ENCODE results near the gene FGG. TPM values are rescaled to one million over a fixed set of nuclear protein-coding genes. Genes with fewer than 3 reads are reported as not detected.

Gene FGG
- 0.45 and 0.75 TPM in 2 replicates for total RNA-seq (2014; rRNA removed; shearing (Covaris generic))
- polyA plus RNA-seq (2015; cell fraction: cytosol; rRNA removed): 0.20 and 0.46 TPM in 2 replicates
- 2.6 TPM in 1 of 2 replicates, not detected in the other for polyA plus RNA-seq (2015; cell fraction: nucleus; rRNA removed)

DNA sequence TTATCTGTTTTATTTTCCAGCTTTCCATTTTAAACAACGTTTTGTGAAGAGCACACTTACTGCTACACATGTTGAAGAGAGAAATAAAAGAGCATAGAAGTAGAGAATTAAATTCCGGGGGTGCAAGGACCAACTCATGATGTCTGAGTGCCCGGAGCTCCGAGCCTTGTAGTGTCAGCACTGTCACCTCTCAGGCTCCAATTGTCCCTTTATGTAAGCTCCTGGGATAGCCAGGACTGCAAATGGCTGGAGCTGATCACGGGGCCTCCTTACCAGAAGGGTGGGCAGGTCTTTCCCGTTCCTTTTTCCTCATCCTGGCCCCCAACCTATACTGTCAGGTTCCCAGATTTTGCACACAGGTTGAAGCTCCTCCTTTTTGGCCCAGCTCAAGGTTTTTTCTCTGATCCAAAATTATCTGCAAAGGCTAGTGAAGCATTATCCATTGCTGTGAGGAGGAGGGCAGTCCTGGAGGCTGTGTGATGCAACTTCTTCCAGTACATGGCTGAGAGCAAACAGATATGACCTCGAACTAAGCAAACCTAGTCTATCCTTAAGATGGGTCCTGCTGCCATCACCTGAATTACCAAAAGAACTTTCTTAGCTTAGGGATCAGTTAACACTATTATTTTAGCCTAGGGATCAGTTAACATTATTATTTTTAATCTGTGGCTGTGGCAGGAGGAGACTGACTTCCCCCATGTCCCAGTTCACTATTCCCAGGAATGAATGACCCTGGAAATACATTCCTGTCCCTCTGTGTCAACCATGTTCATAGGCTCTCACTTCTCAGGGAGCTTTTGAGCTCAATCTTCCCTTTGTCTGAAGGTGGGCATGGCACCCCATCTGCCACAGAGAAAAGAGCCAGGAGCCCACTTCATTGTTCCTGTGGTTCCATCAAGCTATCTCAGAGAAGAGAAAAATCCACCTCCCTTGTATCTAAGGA is at the start of gene FGG:
Gene FGG (minus strand): TSS at position 185 of the 943 bp plus-strand sequence. CDS start 47 bp downstream, at position 138.
- in situ Hi-C loops (cut with HindIII; ENCODE audit: low pct_unique_long_range_greater_than_20kb, low sequenced_read_pairs): no loop called here
- no peak for DNase-seq (ENCODE audit: low read depth, low spot score)

GRCh38 chr4:154660052-154660451 is 47.6 kb upstream of the FGG start:
- in situ Hi-C loops (cut with HindIII; ENCODE audit: low pct_unique_long_range_greater_than_20kb, low sequenced_read_pairs): no loop called here
- DNase-seq (ENCODE audit: low read depth, low spot score): no peak

DNA sequence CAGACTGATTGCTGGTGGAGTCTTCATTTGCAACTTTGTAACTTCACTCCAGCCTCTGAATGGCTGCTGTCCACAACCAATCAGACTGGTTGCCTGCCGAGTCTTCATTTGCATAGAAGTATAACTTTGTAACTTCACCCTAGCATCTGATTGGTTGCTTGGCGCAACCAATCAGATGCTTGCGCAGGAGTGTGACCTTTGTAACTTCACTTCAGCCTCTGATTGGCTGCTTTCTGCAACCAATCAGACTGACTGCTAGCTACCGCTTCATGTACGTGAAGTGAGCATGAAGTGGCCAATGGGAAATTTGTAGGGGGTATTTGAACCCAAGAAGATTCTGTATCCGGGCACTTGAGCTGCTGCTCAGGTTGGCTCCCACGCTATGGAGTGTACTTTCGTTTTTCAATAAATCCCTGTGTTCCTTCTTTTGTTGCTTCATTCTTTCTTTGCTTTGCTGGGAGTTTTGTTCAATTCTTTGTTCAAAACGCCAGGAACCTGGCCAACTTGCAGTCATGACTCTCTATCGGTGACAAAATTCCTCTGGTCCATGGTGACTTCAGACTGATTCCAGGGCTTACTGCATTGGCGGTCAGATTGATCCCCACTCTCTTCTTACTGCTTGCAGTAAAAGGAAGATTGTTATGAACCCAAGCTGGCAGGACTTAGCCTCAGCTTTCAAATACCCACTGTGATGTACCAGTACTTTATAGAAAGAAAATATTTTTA is 46.4 kb upstream of the FGG start:
- in situ Hi-C loops (cut with HindIII; ENCODE audit: low pct_unique_long_range_greater_than_20kb, low sequenced_read_pairs): no loop called here
- no peak for DNase-seq (ENCODE audit: low read depth, low spot score)

DNA sequence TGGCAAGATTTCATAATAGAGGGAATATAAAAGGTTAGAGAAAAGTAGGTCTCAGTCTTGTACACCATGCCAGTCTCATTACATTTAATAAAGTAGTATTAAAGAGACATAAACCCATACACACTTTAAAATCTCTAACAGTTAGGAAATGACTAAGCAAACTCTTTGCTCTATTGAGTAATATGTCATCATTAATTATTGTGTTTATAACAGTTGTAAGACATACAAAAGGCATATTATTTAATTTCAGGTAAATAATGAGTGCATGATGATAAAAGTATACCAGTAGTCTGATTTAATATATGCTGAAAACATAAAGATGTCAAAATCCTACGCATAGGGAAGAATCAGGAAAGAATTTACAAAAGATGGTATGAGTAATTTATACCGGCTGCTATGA is 31.0 kb upstream of the FGG start:
- DNase-seq (ENCODE audit: low read depth, low spot score): no peak
- in situ Hi-C loops (cut with HindIII; ENCODE audit: low pct_unique_long_range_greater_than_20kb, low sequenced_read_pairs): no loop called here

- peak; percentile 47 for DNase-seq (ENCODE audit: low read depth, low spot score)
- in situ Hi-C loops (cut with HindIII; ENCODE audit: low pct_unique_long_range_greater_than_20kb, low sequenced_read_pairs): no loop called here
Observed at GRCh38 chr4:154642373-154643009, 30.0 kb upstream of the FGG start.

GRCh38 chr4:154640999-154641398 is 28.5 kb upstream of the FGG start:
- in situ Hi-C loops (cut with HindIII; ENCODE audit: low pct_unique_long_range_greater_than_20kb, low sequenced_read_pairs): no loop called here
- DNase-seq (ENCODE audit: low read depth, low spot score): no peak

GRCh38 chr4:154634058-154634457 is 21.6 kb upstream of the FGG start:
- in situ Hi-C loops (cut with HindIII; ENCODE audit: low pct_unique_long_range_greater_than_20kb, low sequenced_read_pairs): no loop called here
- DNase-seq (ENCODE audit: low read depth, low spot score): no peak

GRCh38 chr4:154631828-154632227 is 19.4 kb upstream of the FGG start:
- no peak for DNase-seq (ENCODE audit: low read depth, low spot score)
- in situ Hi-C loops (cut with HindIII; ENCODE audit: low pct_unique_long_range_greater_than_20kb, low sequenced_read_pairs): no loop called here

DNA sequence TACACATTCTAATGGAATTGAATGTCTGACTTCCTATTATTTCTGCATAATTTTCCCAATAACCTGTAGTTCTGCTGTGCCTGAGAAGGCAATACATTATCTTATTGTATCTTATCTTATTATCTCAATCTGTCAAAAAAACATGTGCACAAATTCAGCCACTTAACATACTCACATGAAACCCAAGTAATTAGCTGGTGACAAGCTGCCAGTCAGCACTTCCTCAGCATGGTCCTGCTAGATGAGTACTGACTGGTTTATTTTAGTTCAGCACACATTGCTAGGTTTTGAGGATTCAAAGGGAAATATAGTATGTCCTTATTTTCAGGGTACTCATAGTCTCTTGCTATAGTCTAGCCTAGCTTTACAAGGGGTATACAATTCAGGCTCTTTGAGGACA is 17.9 kb upstream of the FGG start:
- DNase-seq (ENCODE audit: low read depth, low spot score): no peak
- in situ Hi-C loops (cut with HindIII; ENCODE audit: low pct_unique_long_range_greater_than_20kb, low sequenced_read_pairs): no loop called here

DNA sequence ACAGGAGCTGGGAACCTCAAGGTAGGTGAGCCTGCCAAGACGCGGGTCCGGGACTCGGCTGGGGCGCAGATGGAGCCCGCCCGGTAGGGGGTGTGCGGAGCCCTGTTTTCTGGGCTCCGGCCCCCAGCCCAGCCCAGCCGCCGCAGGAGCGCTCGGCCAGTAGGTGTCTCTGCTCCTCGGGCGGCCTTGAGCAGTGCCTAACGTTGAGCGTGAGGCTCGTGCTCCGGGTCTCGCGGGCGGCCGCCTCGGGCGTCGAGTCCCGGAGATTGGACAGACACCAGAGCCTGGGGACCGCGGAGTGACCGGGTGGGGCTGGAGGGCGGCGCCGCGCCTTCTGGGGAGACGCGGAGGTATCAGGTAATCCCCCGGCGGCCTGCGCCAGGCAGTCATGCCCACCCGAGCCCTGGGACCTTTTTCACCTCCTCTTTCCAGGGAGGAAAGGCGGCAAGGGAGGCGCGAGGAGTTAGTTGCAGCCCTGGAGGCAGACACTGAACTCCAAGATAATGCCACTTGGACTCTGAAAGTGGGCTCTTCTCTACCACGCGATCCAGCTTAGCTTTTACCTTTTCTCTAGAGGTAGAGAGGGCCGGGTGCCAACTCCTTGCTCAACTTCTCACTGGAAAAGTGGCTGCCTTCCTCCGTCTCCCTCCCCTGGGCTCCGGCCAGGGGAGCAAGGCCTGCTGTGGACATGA is 14.5 kb upstream of the FGG start:
- DNase-seq (ENCODE audit: low read depth, low spot score): peak; percentile 81
- in situ Hi-C loops (cut with HindIII; ENCODE audit: low pct_unique_long_range_greater_than_20kb, low sequenced_read_pairs): no loop called here

DNA sequence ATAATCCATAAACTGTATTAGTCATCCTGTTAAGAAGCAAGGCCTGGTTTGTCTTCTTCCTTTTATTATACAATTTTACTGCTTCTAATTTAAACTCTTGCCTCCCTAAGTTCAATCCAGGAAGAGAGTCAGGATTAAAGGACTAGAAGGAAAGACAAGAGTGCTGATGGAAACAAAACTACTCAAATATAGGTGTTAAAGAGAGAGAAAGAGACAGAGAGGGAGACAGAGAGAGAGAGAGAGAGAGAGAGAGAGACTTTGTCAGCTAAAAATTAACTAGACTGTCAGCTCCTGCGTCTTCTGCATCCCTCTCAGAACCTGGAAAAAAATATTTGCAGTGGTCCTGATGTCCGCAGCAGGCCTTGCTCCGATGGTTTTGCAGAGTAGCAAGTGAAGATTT is 13.5 kb upstream of the FGG start:
- no peak for DNase-seq (ENCODE audit: low read depth, low spot score)
- in situ Hi-C loops (cut with HindIII; ENCODE audit: low pct_unique_long_range_greater_than_20kb, low sequenced_read_pairs): no loop called here

- in situ Hi-C loops (cut with HindIII; ENCODE audit: low pct_unique_long_range_greater_than_20kb, low sequenced_read_pairs): no loop called here
- no peak for DNase-seq (ENCODE audit: low read depth, low spot score)
Observed at GRCh38 chr4:154623995-154624394, 11.5 kb upstream of the FGG start.

DNA sequence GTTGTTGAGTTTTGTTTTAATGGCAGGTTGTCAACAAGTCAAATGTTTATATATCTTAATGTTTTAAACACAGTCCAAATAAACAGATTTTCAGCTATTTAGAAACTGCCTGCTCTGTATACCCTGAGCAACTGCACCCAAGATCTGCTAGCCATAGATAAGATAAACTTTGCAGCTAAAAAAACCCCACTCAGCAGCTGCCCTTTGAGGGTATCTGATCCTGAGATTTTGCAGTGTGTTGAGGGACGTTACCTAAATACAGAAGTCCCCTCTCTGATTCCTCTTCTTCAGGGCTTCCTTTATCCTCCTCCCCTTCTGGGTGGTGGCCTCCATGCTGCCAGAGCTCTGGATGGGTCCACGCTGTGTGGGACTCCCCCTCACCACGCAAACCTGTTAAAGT is 11.0 kb upstream of the FGG start:
- in situ Hi-C loops (cut with HindIII; ENCODE audit: low pct_unique_long_range_greater_than_20kb, low sequenced_read_pairs): no loop called here
- no peak for DNase-seq (ENCODE audit: low read depth, low spot score)

DNA sequence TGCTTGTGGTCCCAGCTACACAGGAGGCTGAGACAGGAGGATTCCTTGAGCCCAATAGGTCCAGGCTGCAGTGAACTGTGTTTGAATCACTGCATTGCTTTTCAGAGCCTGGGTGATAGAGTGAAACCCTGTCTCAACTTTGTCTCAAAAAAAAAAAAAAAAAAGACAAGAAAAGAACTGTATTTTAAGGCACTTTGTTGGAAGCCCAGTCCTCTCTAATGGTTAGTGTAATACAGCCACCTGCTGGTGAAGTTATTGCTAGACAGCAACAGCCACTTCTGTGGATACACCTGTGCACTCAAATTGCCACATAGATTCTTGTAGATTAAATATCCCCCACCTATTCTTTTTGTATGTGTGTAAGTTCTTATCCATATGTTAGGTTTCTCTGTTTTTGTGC is 10.1 kb upstream of the FGG start:
- in situ Hi-C loops (cut with HindIII; ENCODE audit: low pct_unique_long_range_greater_than_20kb, low sequenced_read_pairs): no loop called here
- peak; percentile 71 for DNase-seq (ENCODE audit: low read depth, low spot score)

DNA sequence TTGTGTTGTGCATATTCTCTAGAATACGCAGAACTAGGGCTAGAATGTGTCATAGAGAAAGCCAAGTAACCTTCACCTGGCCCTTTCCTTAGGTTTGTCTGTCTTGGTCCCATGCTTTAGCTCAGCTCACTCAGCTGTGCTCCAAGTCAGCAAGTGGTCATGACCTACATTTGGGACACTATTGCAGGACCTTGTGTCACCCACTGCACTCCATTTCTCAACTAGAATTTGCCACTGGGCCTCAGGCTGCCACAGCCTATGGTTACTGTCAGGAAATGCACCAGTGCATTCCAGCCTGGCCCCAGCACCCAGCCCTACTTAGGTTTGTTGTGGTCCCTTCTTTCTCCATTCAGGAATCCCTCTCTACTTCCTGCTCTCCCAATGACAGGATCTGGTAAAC is 7.7 kb upstream of the FGG start:
- in situ Hi-C loops (cut with HindIII; ENCODE audit: low pct_unique_long_range_greater_than_20kb, low sequenced_read_pairs): no loop called here
- no peak for DNase-seq (ENCODE audit: low read depth, low spot score)

DNA sequence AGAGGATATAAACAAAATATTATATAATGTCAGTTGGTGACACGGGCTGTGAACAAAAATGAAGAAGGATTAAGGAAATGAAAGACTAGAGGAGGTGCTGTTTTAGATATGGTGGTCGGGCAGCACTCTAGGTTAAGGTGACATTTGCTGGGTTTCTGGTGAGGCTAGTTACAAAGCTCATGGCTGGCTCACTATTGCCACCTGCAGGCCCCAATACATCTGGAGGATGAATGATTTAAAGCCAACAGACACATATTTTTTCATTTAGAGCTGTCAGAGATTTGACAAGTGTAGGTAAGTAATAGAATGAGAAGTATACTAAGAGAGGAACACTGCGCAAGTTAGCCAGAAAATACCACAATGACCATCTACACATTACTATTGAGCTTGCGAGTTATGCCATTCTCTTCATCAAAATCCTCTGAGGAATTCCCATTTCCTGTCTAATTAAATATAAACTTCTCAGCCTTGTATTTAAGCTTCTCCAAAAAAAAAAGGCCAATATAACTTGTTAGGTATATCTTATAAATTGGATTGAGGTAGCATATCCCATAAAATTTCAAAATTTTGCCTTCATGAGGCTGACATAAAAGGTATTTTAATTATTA is 6.4 kb upstream of the FGG start:
- in situ Hi-C loops (cut with HindIII; ENCODE audit: low pct_unique_long_range_greater_than_20kb, low sequenced_read_pairs): no loop called here

DNA sequence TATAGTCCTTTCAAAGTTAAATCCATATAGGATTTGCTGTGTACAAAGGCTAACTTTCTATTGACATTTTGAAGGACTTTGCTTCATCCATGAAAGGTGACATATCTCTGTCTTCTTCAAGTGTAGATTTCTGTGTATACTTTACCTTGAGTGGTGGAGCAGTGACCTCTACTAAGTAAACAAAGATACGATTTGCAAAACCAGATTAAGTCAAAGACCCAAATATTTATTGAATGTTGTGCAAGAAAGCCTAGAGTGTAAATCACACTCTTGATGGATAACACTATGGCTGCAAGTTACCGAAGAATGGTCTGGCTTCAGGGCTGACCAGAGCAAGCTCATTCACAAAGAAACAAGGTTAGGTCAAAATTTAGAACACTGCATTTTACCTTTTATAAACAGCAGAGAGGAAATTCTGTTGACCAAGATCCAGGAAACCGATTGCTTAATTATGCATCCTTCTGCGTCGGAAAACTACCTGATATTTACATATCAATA is 5.4 kb upstream of the FGG start:
- no peak for DNase-seq (ENCODE audit: low read depth, low spot score)
- in situ Hi-C loops (cut with HindIII; ENCODE audit: low pct_unique_long_range_greater_than_20kb, low sequenced_read_pairs): no loop called here

More for the DNA sequence above, 6.4 kb upstream of the FGG start:
- DNase-seq (ENCODE audit: low read depth, low spot score): peak; percentile 80
